ENCODE measurements around the gene INPPL1. TPM values are rescaled to one million over a fixed set of nuclear protein-coding genes. Genes with fewer than 3 reads are reported as not detected.

INPPL1 gene
- total RNA-seq, 1 experiment from 2014 or later: 214 TPM

DNA sequence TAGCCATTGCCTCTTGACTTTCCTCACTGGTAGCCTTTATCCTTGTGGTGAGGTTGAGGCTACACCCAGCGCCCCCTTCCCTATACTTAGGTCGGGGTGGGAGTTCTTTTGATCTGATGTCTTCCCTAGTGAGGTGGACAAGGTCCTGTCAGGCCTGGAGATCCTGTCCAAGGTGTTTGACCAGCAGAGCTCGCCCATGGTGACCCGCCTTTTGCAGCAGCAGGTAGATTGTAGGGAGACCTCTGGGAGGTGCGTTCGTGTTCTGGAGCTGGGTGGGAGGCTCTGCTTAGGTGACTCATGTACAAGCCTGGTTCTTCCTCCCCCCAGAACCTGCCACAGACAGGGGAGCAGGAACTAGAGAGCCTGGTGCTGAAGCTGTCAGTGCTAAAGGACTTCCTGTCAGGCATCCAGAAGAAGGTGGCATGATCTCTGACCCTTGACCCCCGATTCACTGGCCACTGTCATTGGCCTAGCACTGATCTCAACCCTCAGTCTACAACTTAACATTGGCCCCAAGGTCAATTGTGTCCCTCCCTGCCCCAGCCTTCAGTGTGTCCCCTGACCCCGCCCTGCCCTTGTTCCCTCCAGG lies 4.9 kb downstream of the INPPL1 start:
- H4K5ac ChIP-seq (ENCODE audit: insufficient read length, low read depth, low read length): no peak overlapping the region
- peaks cover 36 to 84% (median 80%) of the 10 kb centered on the region in 3 experiments; a peak in 6 of 7 replicates for H3K36me3 Mint-ChIP-seq (ENCODE audit: insufficient read depth in 1 of 3, low read depth in 3 of 3)

More for the DNA sequence above, 4.9 kb downstream of the INPPL1 start:
- Histone ChIP-seq H4K8ac (replicated peaks; ENCODE audit: insufficient read length, low read depth, low read length) (no peak overlapping the region), H2BK20ac (ENCODE audit: low read depth, low read length, poor library complexity, severe bottlenecking) (no peak overlapping the region), H3K4me2 (ENCODE audit: insufficient read depth, insufficient read length, low read length) (no peak overlapping the region), H2BK15ac (ENCODE audit: low read depth, low read length) (no peak overlapping the region), H3K27ac (ENCODE audit: insufficient read length, low read depth, low read length) (no peak overlapping the region), H2BK12ac (ENCODE audit: insufficient read length, low read depth, low read length) (no peak overlapping the region), H3K4ac (ENCODE audit: low read depth, low read length) (no peak overlapping the region), H4K91ac (ENCODE audit: insufficient read length, low read depth, low read length) (no peak overlapping the region), H3K27me3 (ENCODE audit: insufficient read depth, low read length) (no peaks in the 10 kb centered on the region), H3T11ph (ENCODE audit: low read length) (no peak overlapping the region), H3K23me2 (ENCODE audit: insufficient read length, low read depth, low read length, poor library complexity, severe bottlenecking) (peaks cover 9% of the 10 kb centered on the region), H3K23ac (ENCODE audit: insufficient read length, low read depth, low read length) (no peak overlapping the region), H4K20me1 (ENCODE audit: control insufficient read depth, insufficient read depth, insufficient read length) (peaks cover 2% of the 10 kb centered on the region), H2BK5ac (ENCODE audit: insufficient read length, low read length) (no peak overlapping the region), H3K9me3 (ENCODE audit: control insufficient read depth, low read depth, low read length) (no peaks in the 10 kb centered on the region), H3K14ac (ENCODE audit: insufficient read depth, low read length) (no peak overlapping the region), H3K79me1 (ENCODE audit: insufficient read depth, low read depth, low read length, poor library complexity, severe bottlenecking) (peaks cover 3% of the 10 kb centered on the region), H3K4me1 (ENCODE audit: insufficient read depth, low read length) (no peaks in the 10 kb centered on the region; the same call in 1 of the 2 replicates), H2AFZ (ENCODE audit: low read length) (no peak overlapping the region), H3K79me2 (ENCODE audit: insufficient read depth, low read length) (peaks cover 4% of the 10 kb centered on the region; the same call in 1 of the 2 replicates), H2BK120ac (ENCODE audit: low read depth, low read length, poor library complexity, severe bottlenecking) (no peak overlapping the region), H3K18ac (ENCODE audit: insufficient read length, low read depth, low read length) (no peak overlapping the region), H2AK5ac (ENCODE audit: insufficient read length, low read length) (no peak overlapping the region), H3K9ac (ENCODE audit: extremely low read depth, insufficient read length, low read length) (no peak overlapping the region), H3K56ac (ENCODE audit: insufficient read length, low read depth, low read length) (no peak overlapping the region)
- Mint-ChIP-seq H3K27me3 (ENCODE audit: low read depth) (no peaks in the 10 kb centered on the region), H3K9me3 (no peaks in the 10 kb centered on the region), H3K4me1 (peaks cover 12 to 19% of the 10 kb centered on the region in 2 experiments), H3K27ac (no peak overlapping the region; a peak in 1 of 7 replicates), H3K4me3 (no peak overlapping the region)
- TF ChIP-seq CTCF (conservative IDR thresholded peaks at IDR 0.05): no peak
- no peak for DNase-seq
- WGBS (ENCODE audit: extremely low coverage, insufficient read length, low lambda C conversion rate): no CpG with 5 or more reads among the region's 8 CpGs
